ENCODE data around the gene RASGEF1C. TPM values are rescaled to one million over a fixed set of nuclear protein-coding genes. Genes with fewer than 3 reads are reported as not detected.

RASGEF1C gene
- total RNA-seq, 1 donor, result under 0.01 TPM

DNA sequence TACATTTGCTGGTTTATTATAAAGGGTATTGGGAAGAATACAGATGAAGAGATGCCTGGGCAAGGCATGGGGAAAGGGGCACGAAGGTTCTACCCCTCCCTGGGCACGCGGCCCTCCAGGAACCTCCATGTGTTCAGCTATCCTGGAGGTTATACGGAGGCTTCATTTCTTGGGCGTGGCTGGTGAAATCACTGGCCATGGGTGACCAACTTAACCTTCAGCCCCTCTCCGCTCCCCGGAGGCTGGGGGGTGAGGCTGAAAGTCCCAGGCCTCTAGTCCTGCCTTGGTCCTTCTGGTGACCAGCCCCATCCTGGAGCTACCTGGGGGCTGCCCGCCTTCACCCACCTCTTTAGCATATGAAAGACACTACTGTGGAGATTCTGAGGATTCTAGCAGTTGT is 120.5 kb downstream of the RASGEF1C start:
- Histone ChIP-seq H3K27me3 (ENCODE audit: insufficient read depth, low read length) (no peaks in the 10 kb centered on the region), H3K4me1 (ENCODE audit: insufficient read depth, low read length) (peaks cover 4% of the 10 kb centered on the region), H4K20me1 (ENCODE audit: insufficient read depth, low read length) (no peaks in the 10 kb centered on the region), H3K9me3 (ENCODE audit: low read depth, low read length) (no peaks in the 10 kb centered on the region), H3K27ac (ENCODE audit: low read depth, low read length) (no peak overlapping the region), H3K79me2 (ENCODE audit: insufficient read depth, low read length) (no peaks in the 10 kb centered on the region), H3K36me3 (ENCODE audit: insufficient read depth, low read length) (no peaks in the 10 kb centered on the region), H2AFZ (ENCODE audit: low read length) (no peak overlapping the region), H3K4me3 (ENCODE audit: insufficient read depth, low read length) (no peak overlapping the region), H3K4me2 (ENCODE audit: insufficient read depth, low read length) (no peak overlapping the region)
- TF ChIP-seq, protein P1, sequence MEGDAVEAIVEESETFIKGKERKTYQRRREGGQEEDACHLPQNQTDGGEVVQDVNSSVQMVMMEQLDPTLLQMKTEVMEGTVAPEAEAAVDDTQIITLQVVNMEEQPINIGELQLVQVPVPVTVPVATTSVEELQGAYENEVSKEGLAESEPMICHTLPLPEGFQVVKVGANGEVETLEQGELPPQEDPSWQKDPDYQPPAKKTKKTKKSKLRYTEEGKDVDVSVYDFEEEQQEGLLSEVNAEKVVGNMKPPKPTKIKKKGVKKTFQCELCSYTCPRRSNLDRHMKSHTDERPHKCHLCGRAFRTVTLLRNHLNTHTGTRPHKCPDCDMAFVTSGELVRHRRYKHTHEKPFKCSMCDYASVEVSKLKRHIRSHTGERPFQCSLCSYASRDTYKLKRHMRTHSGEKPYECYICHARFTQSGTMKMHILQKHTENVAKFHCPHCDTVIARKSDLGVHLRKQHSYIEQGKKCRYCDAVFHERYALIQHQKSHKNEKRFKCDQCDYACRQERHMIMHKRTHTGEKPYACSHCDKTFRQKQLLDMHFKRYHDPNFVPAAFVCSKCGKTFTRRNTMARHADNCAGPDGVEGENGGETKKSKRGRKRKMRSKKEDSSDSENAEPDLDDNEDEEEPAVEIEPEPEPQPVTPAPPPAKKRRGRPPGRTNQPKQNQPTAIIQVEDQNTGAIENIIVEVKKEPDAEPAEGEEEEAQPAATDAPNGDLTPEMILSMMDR (IDR thresholded peaks at IDR 0.05; ENCODE audit: extremely low read depth, low read depth, low read length), result no peak
- DNase-seq (ENCODE audit: insufficient read length, low spot score, missing footprints), result no peak

DNA sequence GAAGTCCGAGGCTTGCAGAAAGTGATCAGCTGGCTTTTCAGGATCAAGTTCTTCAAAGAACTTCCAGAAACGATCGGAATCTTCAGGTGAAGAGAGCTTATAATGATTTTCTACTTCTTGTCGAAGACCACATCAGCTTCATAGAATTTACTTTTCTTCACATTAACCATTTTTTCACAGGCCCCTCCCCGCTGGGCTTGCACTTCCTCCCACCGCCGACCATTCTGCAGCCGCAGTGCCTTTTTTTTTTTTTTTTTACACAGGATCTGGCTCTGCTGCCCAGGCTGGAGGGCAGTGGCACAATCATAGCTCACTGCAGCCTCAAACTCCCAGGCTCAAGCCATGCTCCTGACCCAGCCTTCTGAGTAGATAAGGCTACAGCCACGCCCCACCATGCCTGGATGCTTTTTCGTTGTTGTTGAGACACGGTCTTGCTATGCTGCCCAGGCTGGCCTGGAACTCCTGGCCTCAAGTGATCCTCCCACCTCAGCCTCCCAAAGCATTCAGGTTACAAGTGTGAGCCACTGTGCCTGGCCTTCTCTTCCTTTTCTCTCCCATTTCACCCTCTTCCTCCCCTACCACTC is 122.1 kb downstream of the RASGEF1C start:
- Histone ChIP-seq H3K4me1 (ENCODE audit: insufficient read depth, low read length) (peaks cover 4% of the 10 kb centered on the region), H2AFZ (ENCODE audit: low read length) (no peak overlapping the region), H4K20me1 (ENCODE audit: insufficient read depth, low read length) (no peaks in the 10 kb centered on the region), H3K4me3 (ENCODE audit: insufficient read depth, low read length) (no peak overlapping the region), H3K27ac (ENCODE audit: low read depth, low read length) (no peak overlapping the region), H3K79me2 (ENCODE audit: insufficient read depth, low read length) (no peaks in the 10 kb centered on the region), H3K9me3 (ENCODE audit: low read depth, low read length) (no peaks in the 10 kb centered on the region), H3K27me3 (ENCODE audit: insufficient read depth, low read length) (no peaks in the 10 kb centered on the region), H3K4me2 (ENCODE audit: insufficient read depth, low read length) (no peak overlapping the region), H3K36me3 (ENCODE audit: insufficient read depth, low read length) (no peaks in the 10 kb centered on the region)
- TF ChIP-seq, protein P1 (IDR thresholded peaks at IDR 0.05; ENCODE audit: extremely low read depth, low read depth, low read length), result no peak
- DNase-seq (ENCODE audit: insufficient read length, low spot score, missing footprints), result no peak

GRCh38 chr5:180085837-180086236 is 123.2 kb downstream of the RASGEF1C start:
- Histone ChIP-seq H3K9me3 (ENCODE audit: low read depth, low read length) (no peaks in the 10 kb centered on the region), H3K36me3 (ENCODE audit: insufficient read depth, low read length) (no peaks in the 10 kb centered on the region), H3K27ac (ENCODE audit: low read depth, low read length) (no peak overlapping the region), H3K4me2 (ENCODE audit: insufficient read depth, low read length) (no peak overlapping the region), H3K4me1 (ENCODE audit: insufficient read depth, low read length) (peaks cover under 1% of the 10 kb centered on the region), H3K27me3 (ENCODE audit: insufficient read depth, low read length) (no peaks in the 10 kb centered on the region), H3K4me3 (ENCODE audit: insufficient read depth, low read length) (no peak overlapping the region), H3K79me2 (ENCODE audit: insufficient read depth, low read length) (no peaks in the 10 kb centered on the region), H2AFZ (ENCODE audit: low read length) (no peak overlapping the region), H4K20me1 (ENCODE audit: insufficient read depth, low read length) (no peaks in the 10 kb centered on the region)
- TF ChIP-seq, protein P1 (IDR thresholded peaks at IDR 0.05; ENCODE audit: extremely low read depth, low read depth, low read length), result no peak
- DNase-seq (ENCODE audit: insufficient read length, low spot score, missing footprints), result no peak

DNA sequence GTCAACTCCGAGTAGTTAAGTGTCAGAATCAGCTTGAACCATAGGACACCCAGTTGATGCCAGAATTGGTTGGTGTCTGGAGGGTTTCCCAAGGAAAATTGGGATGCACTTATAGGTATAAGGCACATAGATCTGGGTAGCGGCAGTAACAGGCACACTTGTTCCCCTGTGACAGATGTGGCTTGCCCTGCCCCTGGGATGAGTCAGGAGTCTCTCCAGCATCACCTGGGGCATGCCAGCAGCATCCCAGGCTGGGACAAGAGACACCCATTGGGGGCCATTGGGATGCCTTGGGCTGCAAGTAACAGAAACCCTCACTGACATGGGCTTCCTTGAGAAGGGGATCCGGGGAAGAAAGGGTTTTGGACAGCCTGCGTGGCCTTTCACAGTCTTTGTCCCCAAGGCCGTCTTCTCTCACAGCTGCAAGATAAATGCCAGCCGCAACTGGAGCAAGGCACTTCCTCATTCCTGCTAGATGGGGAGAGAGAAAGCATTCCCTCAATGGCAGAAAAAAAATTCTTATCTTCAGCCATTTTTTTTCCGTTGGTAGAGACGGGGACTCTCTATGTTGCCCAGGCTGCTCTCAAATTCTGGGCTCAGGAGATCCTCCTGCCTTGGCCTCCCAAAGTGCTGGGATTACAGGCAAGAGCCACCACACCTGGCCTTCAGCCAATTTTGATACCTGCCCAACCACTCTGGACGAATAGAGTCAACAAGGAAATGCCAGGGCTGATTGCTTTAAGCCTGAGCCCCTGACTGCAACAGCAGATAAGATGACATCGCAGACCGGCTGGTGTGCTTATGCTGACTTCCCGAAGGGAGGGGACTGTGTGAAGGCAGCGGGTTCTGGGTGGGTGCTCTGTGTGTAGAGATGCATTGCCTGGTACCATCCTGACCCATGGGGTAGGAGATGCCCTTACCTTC is 124.1 kb downstream of the RASGEF1C start:
- Histone ChIP-seq H3K4me3 (ENCODE audit: insufficient read depth, low read length) (no peak overlapping the region), H2AFZ (ENCODE audit: low read length) (no peak overlapping the region), H3K4me2 (ENCODE audit: insufficient read depth, low read length) (no peak overlapping the region), H3K27me3 (ENCODE audit: insufficient read depth, low read length) (no peaks in the 10 kb centered on the region), H3K27ac (ENCODE audit: low read depth, low read length) (no peak overlapping the region), H3K36me3 (ENCODE audit: insufficient read depth, low read length) (no peaks in the 10 kb centered on the region), H3K79me2 (ENCODE audit: insufficient read depth, low read length) (no peaks in the 10 kb centered on the region), H3K9me3 (ENCODE audit: low read depth, low read length) (no peaks in the 10 kb centered on the region), H3K4me1 (ENCODE audit: insufficient read depth, low read length) (no peaks in the 10 kb centered on the region), H4K20me1 (ENCODE audit: insufficient read depth, low read length) (no peaks in the 10 kb centered on the region)
- DNase-seq (ENCODE audit: insufficient read length, low spot score, missing footprints), result no peak
- TF ChIP-seq, protein P1 (IDR thresholded peaks at IDR 0.05; ENCODE audit: extremely low read depth, low read depth, low read length), result no peak
